ENCODE data around the gene CAMKMT.
A peak's percentile ranks its signal among the peaks of the same experiment; 100 is the strongest.

Gene CAMKMT

GRCh38 chr2:44361330-44362206, at the start of gene CAMKMT, which contains the start of gene PREPL:
Gene CAMKMT (plus strand): TSS chr2:44361947.
Gene PREPL (minus strand): TSS chr2:44361494. CDS start chr2:44346342, 15,152 bp downstream.
- peak; percentile 87 to 99 (median 96) for DNase-seq

- DNase-seq = no peak
Observed at GRCh38 chr2:44314362-44314761, 47.4 kb upstream of the CAMKMT start.

GRCh38 chr2:44315945-44316344, 45.8 kb upstream of the CAMKMT start:
- no peak for DNase-seq

GRCh38 chr2:44320832-44321231, 40.9 kb upstream of the CAMKMT start:
- DNase-seq = no peak

- no peak for DNase-seq
Observed at GRCh38 chr2:44321360-44321759, 40.4 kb upstream of the CAMKMT start.

- DNase-seq = no peak
Observed at GRCh38 chr2:44324971-44325426, 36.7 kb upstream of the CAMKMT start.

- no peak for DNase-seq
Observed at GRCh38 chr2:44325897-44326296, 35.9 kb upstream of the CAMKMT start.

- no peak for DNase-seq
Observed at GRCh38 chr2:44326548-44327264, 35.0 kb upstream of the CAMKMT start.

GRCh38 chr2:44328750-44329149, 33.0 kb upstream of the CAMKMT start:
- DNase-seq = no peak

GRCh38 chr2:44329343-44329742, 32.4 kb upstream of the CAMKMT start:
- DNase-seq = no peak

GRCh38 chr2:44330801-44331200, 30.9 kb upstream of the CAMKMT start:
- DNase-seq = no peak

GRCh38 chr2:44333994-44334393, 27.8 kb upstream of the CAMKMT start:
- no peak for DNase-seq

- no peak for DNase-seq
Observed at GRCh38 chr2:44335806-44336538, 25.8 kb upstream of the CAMKMT start.

- DNase-seq = no peak
Observed at GRCh38 chr2:44342854-44343253, 18.9 kb upstream of the CAMKMT start.

GRCh38 chr2:44347526-44347925, 14.2 kb upstream of the CAMKMT start:
- no peak for DNase-seq

GRCh38 chr2:44348400-44348799, 13.3 kb upstream of the CAMKMT start:
- no peak for DNase-seq

- no peak for DNase-seq
Observed at GRCh38 chr2:44349506-44349905, 12.2 kb upstream of the CAMKMT start.

- DNase-seq = no peak
Observed at GRCh38 chr2:44351088-44351487, 10.7 kb upstream of the CAMKMT start.

GRCh38 chr2:44351676-44352075, 10.1 kb upstream of the CAMKMT start:
- no peak for DNase-seq

GRCh38 chr2:44352510-44352909, 9.2 kb upstream of the CAMKMT start:
- DNase-seq = no peak

- no peak for DNase-seq
Observed at GRCh38 chr2:44354761-44355160, 7.0 kb upstream of the CAMKMT start.

- DNase-seq = peak in 1 of 56 donors; percentile 9
Observed at GRCh38 chr2:44358503-44358902, 3.2 kb upstream of the CAMKMT start.
